HEK293 (cell line): ENCODE results near the gene NR3C1.

Experiments used
- CTCF ChIA-PET: fragments of 350-600 bp; formaldehyde crosslinking; extraction: SDS; loops from one replicate; lab custom pipeline; 2021; ENCODE audit warnings: antibody characterized with exemption; lab: Yijun Ruan, JAX
- POLR2A ChIA-PET: fragments of 300-600 bp; formaldehyde crosslinking; extraction: SDS; loops from one replicate; lab custom pipeline; 2020; ENCODE audit warnings: antibody characterized with exemption, inconsistent platforms; lab: Yijun Ruan, JAX
- H3K27ac ChIP-seq: fragments of 200-500 bp; sonication (Bioruptor generic); 2 replicates; pipeline ENCODE4 v1.5.1; 2014; ENCODE audit warnings: low read depth, low read length, control low read depth, inconsistent platforms; ENCODE audit errors: extremely low read depth
- H3K36me3 ChIP-seq, 2 experiments: fragments of 200-500 bp in 1 of 2; sonication (Bioruptor generic) in 1 of 2; 1 replicate in 1 of 2; 2 replicates in 1 of 2; pipeline ENCODE4 v1.5.1; 2014 to 2017; ENCODE audit warnings: inconsistent platforms in 2 of 2, low read length in 2 of 2; ENCODE audit not compliant: control insufficient read depth in 2 of 2, insufficient read depth in 1 of 2
- H3K4me1 ChIP-seq: fragments of 200-500 bp; sonication (Bioruptor generic); 2 replicates; pipeline ENCODE4 v1.5.1; 2014; ENCODE audit warnings: mild to moderate bottlenecking, low read length, inconsistent platforms; ENCODE audit not compliant: control insufficient read depth, insufficient read depth
- H3K4me3 ChIP-seq: 2 replicates; pipeline ENCODE4 v1.5.1; 2011; ENCODE audit warnings: low read depth, mild to moderate bottlenecking, control low read depth, low read length, moderate library complexity
- H3K9me3 ChIP-seq: fragments of 200-500 bp; sonication (Bioruptor generic); 2 replicates; pipeline ENCODE4 v1.5.1; 2014; ENCODE audit warnings: low read depth, low read length, inconsistent platforms; ENCODE audit not compliant: control insufficient read depth, insufficient read depth
- EGR2 ChIP-seq: fragments of 450-650 bp; formaldehyde crosslinking; IDR thresholded peaks from 2 replicates; pipeline ENCODE4 v1.5.1; 2016; ENCODE audit warnings: low read depth, missing biosample characterization, missing genetic modification characterization
- FEZF1 ChIP-seq: fragments of 450-650 bp; formaldehyde crosslinking; IDR thresholded peaks from 2 replicates; pipeline ENCODE4 v1.5.1; 2016; ENCODE audit warnings: missing biosample characterization, missing genetic modification characterization
- KLF10 ChIP-seq: fragments of 450-650 bp; IDR thresholded peaks from 2 replicates; pipeline ENCODE4 v1.5.1; 2018; ENCODE audit warnings: missing biosample characterization, mild to moderate bottlenecking, missing genetic modification characterization
- KLF7 ChIP-seq: fragments of 450-650 bp; formaldehyde crosslinking; IDR thresholded peaks from 2 replicates; pipeline ENCODE4 v1.5.1; 2016; ENCODE audit warnings: missing biosample characterization, missing genetic modification characterization, borderline replicate concordance
- PRDM1 ChIP-seq: fragments of 450-650 bp; formaldehyde crosslinking; IDR thresholded peaks from 2 replicates; pipeline ENCODE4; 2016; ENCODE audit warnings: missing biosample characterization, missing genetic modification characterization
- ZBTB48 ChIP-seq: fragments of 450-650 bp; formaldehyde crosslinking; IDR thresholded peaks from 2 replicates; pipeline ENCODE4 v1.5.1; 2016; ENCODE audit warnings: missing biosample characterization, missing genetic modification characterization
- ZNF155 ChIP-seq: fragments of 450-650 bp; formaldehyde crosslinking; IDR thresholded peaks from 2 replicates; pipeline ENCODE4 v1.5.1; 2016; ENCODE audit warnings: missing biosample characterization, missing genetic modification characterization
- ZNF16 ChIP-seq: fragments of 450-650 bp; formaldehyde crosslinking; IDR thresholded peaks from 2 replicates; pipeline ENCODE4 v1.5.1; 2016; ENCODE audit warnings: low read depth, missing biosample characterization, missing genetic modification characterization
- ZNF184 ChIP-seq: fragments of 450-650 bp; IDR thresholded peaks from 2 replicates; pipeline ENCODE4 v1.5.1; 2018; ENCODE audit warnings: missing biosample characterization, mild to moderate bottlenecking, missing genetic modification characterization
- ZNF292 ChIP-seq: fragments of 450-650 bp; formaldehyde crosslinking; IDR thresholded peaks from 2 replicates; pipeline ENCODE4 v1.5.1; 2016; ENCODE audit warnings: low read depth, missing biosample characterization, missing genetic modification characterization, borderline replicate concordance
- ZNF423 ChIP-seq: fragments of 450-650 bp; formaldehyde crosslinking; IDR thresholded peaks from 2 replicates; pipeline ENCODE4 v1.5.1; 2016; ENCODE audit warnings: missing biosample characterization, missing genetic modification characterization
- ZNF449 ChIP-seq: fragments of 450-650 bp; formaldehyde crosslinking; IDR thresholded peaks from 2 replicates; pipeline ENCODE4 v1.5.1; 2017; ENCODE audit warnings: missing biosample characterization, mild to moderate bottlenecking, missing genetic modification characterization, moderate library complexity
- ZNF555 ChIP-seq: fragments of 450-650 bp; formaldehyde crosslinking; conservative IDR thresholded peaks from 2 replicates; pipeline ENCODE4 v1.5.1; 2017; ENCODE audit warnings: missing biosample characterization, mild to moderate bottlenecking, missing genetic modification characterization, inconsistent platforms
- TF ChIP-seq, protein P1 (sequence below): fragments of 450-650 bp; formaldehyde crosslinking; IDR thresholded peaks from 2 replicates; pipeline ENCODE4 v1.5.1; 2016; ENCODE audit warnings: missing biosample characterization, missing genetic modification characterization, borderline replicate concordance

The NR3C1 gene

DNA sequence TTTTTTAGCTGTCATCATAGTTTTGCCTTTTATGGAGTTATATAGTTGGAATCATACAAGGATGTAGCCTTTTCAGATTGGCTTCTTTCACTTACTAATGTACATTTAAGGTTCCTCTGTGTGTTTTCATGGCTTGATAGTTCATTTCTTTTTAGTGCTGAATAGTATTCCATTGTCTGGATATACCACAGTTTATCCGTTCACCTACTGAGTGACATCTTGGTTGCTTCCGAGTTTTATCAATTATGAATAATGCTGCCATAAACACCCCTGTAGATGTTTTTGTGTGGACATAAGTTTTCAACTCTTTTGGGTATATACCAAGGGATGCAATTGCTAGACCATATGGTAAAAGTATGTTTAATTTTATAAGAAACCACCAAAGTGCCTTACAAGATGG is 136.3 kb downstream of the NR3C1 start:
- H3K4me1 ChIP-seq: no peaks in the 10 kb centered on the region
- H3K36me3 ChIP-seq: no peaks in the 10 kb centered on the region
- H3K9me3 ChIP-seq: no peaks in the 10 kb centered on the region
- no peak for TF ChIP-seq ZNF155
- no peak for TF ChIP-seq FEZF1 (tag by site-specific recombination)
- no peak for TF ChIP-seq ZBTB48
- TF ChIP-seq PRDM1 (tag by site-specific recombination): no peak
- no peak for TF ChIP-seq KLF7 (tag by site-specific recombination)
- TF ChIP-seq, all 188 proteins: peak for 0
- no peak overlapping the region for H3K27ac ChIP-seq
- ChIA-PET CTCF (interaction anchor here (0.6 kb wide), 1 partner anchor 609 kb away, joined by 3 read pairs; no protein-coding TSS in a partner anchor), POLR2A (no interaction called here)
- H3K4me3 ChIP-seq: no peak overlapping the region

GRCh38 chr5:143265995-143266394 is 137.5 kb downstream of the NR3C1 start:
- TF ChIP-seq PRDM1 (tag by site-specific recombination) (no peak), ZNF184 (peak; percentile 98), ZNF292 (tag by site-specific recombination) (no peak)
- POLR2A ChIA-PET: no interaction called here
- Histone ChIP-seq H3K9me3 (no peaks in the 10 kb centered on the region), H3K4me1 (no peaks in the 10 kb centered on the region), H3K36me3 (no peaks in the 10 kb centered on the region), H3K4me3 (no peak overlapping the region), H3K27ac (no peak overlapping the region)
- CTCF ChIA-PET: interaction anchor here (0.6 kb wide), 1 partner anchor 135 kb away, joined by 3 read pairs; no protein-coding TSS in a partner anchor

DNA sequence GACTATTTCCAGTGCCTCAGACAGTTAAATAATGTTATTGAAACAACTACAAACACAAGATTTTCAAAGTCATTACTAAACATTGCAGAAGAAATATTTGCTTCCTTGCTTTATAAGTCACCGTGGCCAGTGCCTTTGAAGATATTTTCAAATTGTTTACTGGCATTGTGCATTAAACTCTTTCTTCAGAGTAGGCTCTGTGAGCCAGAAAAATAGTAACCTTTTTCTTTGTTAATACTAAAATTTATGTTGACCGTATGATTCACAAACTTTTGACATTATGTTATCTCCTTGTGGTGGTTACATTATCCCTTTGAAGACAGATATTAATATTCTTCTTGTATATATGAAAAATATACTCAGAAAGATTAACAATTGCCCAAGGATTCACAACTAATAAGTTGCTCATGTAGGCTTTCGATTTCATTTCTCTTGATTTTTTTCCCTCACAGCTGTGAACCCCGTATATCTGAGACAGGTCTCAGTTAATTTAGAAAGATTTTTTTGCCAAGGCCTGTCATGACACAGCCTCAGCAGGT is 140.1 kb downstream of the NR3C1 start:
- CTCF ChIA-PET: no interaction called here
- Histone ChIP-seq H3K4me3 (no peak overlapping the region), H3K36me3 (no peaks in the 10 kb centered on the region), H3K9me3 (no peaks in the 10 kb centered on the region), H3K27ac (no peak overlapping the region)
- POLR2A ChIA-PET: no interaction called here
- TF ChIP-seq EGR2: no peak
- TF ChIP-seq ZNF555: no peak
- no peak for TF ChIP-seq ZNF423
- no peak for TF ChIP-seq ZNF16 (tag by site-specific recombination)
- no peak for TF ChIP-seq KLF10 (tag by site-specific recombination)
- no peak for TF ChIP-seq ZNF449
- TF ChIP-seq, protein P1, sequence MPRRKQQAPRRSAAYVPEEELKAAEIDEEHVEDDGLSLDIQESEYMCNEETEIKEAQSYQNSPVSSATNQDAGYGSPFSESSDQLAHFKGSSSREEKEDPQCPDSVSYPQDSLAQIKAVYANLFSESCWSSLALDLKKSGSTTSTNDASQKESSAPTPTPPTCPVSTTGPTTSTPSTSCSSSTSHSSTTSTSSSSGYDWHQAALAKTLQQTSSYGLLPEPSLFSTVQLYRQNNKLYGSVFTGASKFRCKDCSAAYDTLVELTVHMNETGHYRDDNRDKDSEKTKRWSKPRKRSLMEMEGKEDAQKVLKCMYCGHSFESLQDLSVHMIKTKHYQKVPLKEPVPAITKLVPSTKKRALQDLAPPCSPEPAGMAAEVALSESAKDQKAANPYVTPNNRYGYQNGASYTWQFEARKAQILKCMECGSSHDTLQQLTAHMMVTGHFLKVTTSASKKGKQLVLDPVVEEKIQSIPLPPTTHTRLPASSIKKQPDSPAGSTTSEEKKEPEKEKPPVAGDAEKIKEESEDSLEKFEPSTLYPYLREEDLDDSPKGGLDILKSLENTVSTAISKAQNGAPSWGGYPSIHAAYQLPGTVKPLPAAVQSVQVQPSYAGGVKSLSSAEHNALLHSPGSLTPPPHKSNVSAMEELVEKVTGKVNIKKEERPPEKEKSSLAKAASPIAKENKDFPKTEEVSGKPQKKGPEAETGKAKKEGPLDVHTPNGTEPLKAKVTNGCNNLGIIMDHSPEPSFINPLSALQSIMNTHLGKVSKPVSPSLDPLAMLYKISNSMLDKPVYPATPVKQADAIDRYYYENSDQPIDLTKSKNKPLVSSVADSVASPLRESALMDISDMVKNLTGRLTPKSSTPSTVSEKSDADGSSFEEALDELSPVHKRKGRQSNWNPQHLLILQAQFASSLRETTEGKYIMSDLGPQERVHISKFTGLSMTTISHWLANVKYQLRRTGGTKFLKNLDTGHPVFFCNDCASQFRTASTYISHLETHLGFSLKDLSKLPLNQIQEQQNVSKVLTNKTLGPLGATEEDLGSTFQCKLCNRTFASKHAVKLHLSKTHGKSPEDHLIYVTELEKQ (tag by site-specific recombination): no peak
- TF ChIP-seq, all 188 proteins: peak for 0
- H3K4me1 ChIP-seq: no peaks in the 10 kb centered on the region
